Stomach smooth muscle (tissue), 2 donors: ENCODE results near the gene MMP15.

Experiments
- H3K27ac ChIP-seq: one replicate; pipeline ENCODE4 v1.7.0; 2013; ENCODE audit warnings: mild to moderate bottlenecking, low read length, inconsistent platforms
- H3K27me3 ChIP-seq, 2 donors: one replicate each; pipeline ENCODE4 v1.7.0; 2013; ENCODE audit warnings: low read length in 2 of 2; ENCODE audit not compliant: insufficient read depth in 2 of 2, control insufficient read depth in 1 of 2
- H3K36me3 ChIP-seq, 2 donors: one replicate each; pipeline ENCODE4 v1.7.0; 2013; ENCODE audit warnings: low read length in 2 of 2; ENCODE audit not compliant: control insufficient read depth in 2 of 2, insufficient read depth in 2 of 2
- H3K4me1 ChIP-seq: one replicate; pipeline ENCODE4 v1.7.0; 2013; ENCODE audit warnings: low read length; ENCODE audit not compliant: control insufficient read depth, insufficient read depth
- H3K4me3 ChIP-seq, 2 donors: one replicate each; pipeline ENCODE4 v1.7.0; 2013; ENCODE audit warnings: low read length in 2 of 2
- H3K9ac ChIP-seq, 2 donors: one replicate each; pipeline ENCODE4 v1.7.0; 2013; ENCODE audit warnings: low read length in 2 of 2, mild to moderate bottlenecking in 1 of 2
- H3K9me3 ChIP-seq, 2 donors: one replicate each; pipeline ENCODE4 v1.7.0; 2013; ENCODE audit warnings: low read length in 2 of 2; ENCODE audit not compliant: control insufficient read depth in 2 of 2
- donor health status: healthy.
- donor health status: Pancreatic carcinoma.

Gene MMP15

DNA sequence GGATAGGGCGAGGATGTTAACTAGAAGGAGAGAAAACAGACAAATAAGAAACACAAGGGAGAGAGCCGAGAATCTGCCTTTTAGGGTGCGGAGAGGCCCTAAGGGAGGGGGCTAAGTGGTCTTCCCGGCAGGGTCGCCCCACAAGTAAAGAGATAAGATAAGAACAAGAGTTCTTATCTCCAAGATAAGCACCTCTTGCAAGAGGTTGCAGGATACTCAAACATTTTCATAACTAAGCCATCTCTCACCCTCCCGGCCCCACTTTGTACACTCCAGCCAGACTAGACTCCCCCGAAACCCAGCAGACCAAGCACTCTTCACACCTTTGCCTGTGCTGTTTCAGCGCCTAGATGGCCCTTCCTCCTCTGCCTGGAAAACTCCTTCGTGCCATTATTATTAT is 39.4 kb upstream of the MMP15 start:
- H3K4me3 ChIP-seq, result no peak overlapping the region
- H3K9me3 ChIP-seq, result no peaks in the 10 kb centered on the region
- peaks cover 0 to 2% of the 10 kb centered on the region in 2 donors for H3K27me3 ChIP-seq
- H3K4me1 ChIP-seq, result peaks cover 13% of the 10 kb centered on the region
- no peak overlapping the region for H3K9ac ChIP-seq
- no peak overlapping the region for H3K27ac ChIP-seq
- no peaks in the 10 kb centered on the region for H3K36me3 ChIP-seq

DNA sequence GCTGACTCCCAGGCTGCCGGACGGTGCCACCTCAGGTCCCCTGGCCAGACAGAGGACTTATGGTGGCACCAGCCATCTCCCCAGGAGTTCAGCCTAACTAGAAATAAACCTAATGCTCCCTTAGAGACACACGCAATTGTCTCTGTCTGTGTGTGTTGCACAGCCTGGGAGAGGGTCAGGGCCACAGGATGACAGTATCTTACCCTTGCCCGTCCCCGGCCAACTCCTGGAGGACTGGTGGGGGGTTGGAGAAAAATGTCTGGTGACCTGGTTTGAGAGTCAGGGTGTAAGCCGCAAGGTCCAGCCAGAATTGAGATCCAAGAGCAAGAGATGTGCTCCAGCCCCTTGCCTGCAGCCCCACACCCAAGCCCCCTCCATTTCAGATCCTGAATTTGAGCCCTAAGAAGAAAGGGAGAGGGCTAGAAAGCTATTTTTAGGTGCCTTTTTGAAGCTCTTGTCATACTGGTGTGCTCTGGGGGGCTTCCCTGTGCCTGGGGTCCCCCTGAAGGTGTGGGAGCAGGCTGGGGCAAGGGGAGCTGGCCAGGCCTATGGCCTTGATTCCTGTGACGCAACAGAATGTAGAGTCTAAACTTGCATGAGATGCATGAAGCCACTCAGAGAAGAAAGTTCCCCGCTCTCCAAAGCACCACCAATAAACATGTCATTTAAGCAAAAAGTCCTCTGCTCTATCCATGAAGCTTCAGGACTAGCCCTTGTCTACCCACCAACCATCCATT is 37.9 kb upstream of the MMP15 start:
- Histone ChIP-seq H3K27ac (no peak overlapping the region), H3K36me3 (no peaks in the 10 kb centered on the region), H3K4me3 (no peak overlapping the region), H3K4me1 (peaks cover 13% of the 10 kb centered on the region), H3K9me3 (no peaks in the 10 kb centered on the region), H3K27me3 (peaks cover 0 to 2% of the 10 kb centered on the region in 2 donors), H3K9ac (no peak overlapping the region)

- no peak overlapping the region for H3K9ac ChIP-seq
- peaks cover 13% of the 10 kb centered on the region for H3K4me1 ChIP-seq
- H3K4me3 ChIP-seq, result no peak overlapping the region
- no peaks in the 10 kb centered on the region for H3K9me3 ChIP-seq
- peaks cover 0 to 2% of the 10 kb centered on the region in 2 donors for H3K27me3 ChIP-seq
- H3K27ac ChIP-seq, result no peak overlapping the region
- peaks cover 0 to 6% of the 10 kb centered on the region in 2 donors for H3K36me3 ChIP-seq
Observed at GRCh38 chr16:57988929-57989328, 36.6 kb upstream of the MMP15 start.

DNA sequence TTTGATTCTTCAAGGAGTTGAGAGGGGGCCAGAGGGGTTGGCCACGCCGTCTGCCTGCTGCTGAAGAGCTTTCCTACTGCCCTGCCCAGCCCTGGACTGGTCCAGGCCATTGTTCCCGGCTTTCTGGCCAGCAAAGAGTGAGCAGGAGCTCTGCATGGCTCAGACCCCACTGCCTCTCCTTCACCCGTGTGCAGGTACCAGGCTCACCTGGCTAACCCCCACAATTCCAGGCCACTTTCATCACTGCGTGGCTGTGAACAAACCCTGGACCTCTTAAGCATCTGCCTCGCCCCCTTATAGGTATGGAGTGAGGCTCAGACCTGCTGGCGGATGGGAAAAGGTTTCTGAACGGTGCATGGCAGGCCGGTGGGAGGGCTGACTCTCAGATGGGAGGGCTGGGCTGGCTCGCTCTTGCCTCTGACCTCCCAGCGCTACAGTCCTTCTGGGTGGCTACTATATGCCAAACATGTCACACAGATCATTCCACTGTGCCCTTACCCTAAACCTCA is 33.9 kb upstream of the MMP15 start:
- no peaks in the 10 kb centered on the region for H3K27me3 ChIP-seq
- no peaks in the 10 kb centered on the region for H3K4me1 ChIP-seq
- no peak overlapping the region for H3K9ac ChIP-seq

DNA sequence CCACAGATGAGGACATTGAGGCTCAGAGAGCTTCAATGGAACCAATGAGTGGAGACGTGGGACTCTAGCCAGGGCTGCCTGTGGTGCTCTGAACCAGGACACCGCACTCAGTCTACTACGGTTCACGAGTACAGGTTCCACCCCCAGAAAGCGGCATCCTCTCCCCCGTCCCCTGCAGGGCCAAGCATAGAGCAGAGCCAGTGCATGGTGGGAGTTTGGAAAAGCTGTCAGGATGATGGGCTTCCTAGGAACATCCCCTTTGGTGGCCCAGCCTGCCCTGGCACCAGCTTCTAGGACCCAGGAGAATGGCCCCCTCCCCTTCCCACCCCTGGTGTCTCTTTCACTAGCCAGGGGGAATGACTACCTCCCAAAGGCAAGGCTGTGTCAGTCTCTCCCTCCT is 33.5 kb upstream of the MMP15 start:
- no peaks in the 10 kb centered on the region for H3K4me1 ChIP-seq
- H3K27ac ChIP-seq, result no peak overlapping the region
- no peak overlapping the region for H3K9ac ChIP-seq
- H3K27me3 ChIP-seq, result no peaks in the 10 kb centered on the region
- no peaks in the 10 kb centered on the region for H3K9me3 ChIP-seq
- H3K4me3 ChIP-seq, result no peak overlapping the region
- H3K36me3 ChIP-seq, result peaks cover under 1 to 30% of the 10 kb centered on the region in 2 donors

More for the DNA sequence above, 33.9 kb upstream of the MMP15 start:
- Histone ChIP-seq H3K27ac (no peak overlapping the region), H3K4me3 (no peak overlapping the region), H3K36me3 (peaks cover 0 to 25% of the 10 kb centered on the region in 2 donors), H3K9me3 (no peaks in the 10 kb centered on the region)

GRCh38 chr16:57993438-57993837 is 32.1 kb upstream of the MMP15 start:
- peaks cover 2% of the 10 kb centered on the region for H3K4me1 ChIP-seq
- H3K36me3 ChIP-seq, result peaks cover 7 to 38% of the 10 kb centered on the region in 2 donors
- no peak overlapping the region for H3K9ac ChIP-seq
- no peaks in the 10 kb centered on the region for H3K27me3 ChIP-seq
- H3K9me3 ChIP-seq, result no peaks in the 10 kb centered on the region
- H3K4me3 ChIP-seq, result no peak overlapping the region
- no peak overlapping the region for H3K27ac ChIP-seq

- Histone ChIP-seq H3K27ac (no peak overlapping the region), H3K4me3 (no peak overlapping the region), H3K9ac (no peak overlapping the region), H3K27me3 (no peaks in the 10 kb centered on the region), H3K9me3 (no peaks in the 10 kb centered on the region), H3K36me3 (peaks cover 7 to 38% of the 10 kb centered on the region in 2 donors), H3K4me1 (peaks cover 5% of the 10 kb centered on the region)
Observed at GRCh38 chr16:57993897-57994296, 31.7 kb upstream of the MMP15 start.

DNA sequence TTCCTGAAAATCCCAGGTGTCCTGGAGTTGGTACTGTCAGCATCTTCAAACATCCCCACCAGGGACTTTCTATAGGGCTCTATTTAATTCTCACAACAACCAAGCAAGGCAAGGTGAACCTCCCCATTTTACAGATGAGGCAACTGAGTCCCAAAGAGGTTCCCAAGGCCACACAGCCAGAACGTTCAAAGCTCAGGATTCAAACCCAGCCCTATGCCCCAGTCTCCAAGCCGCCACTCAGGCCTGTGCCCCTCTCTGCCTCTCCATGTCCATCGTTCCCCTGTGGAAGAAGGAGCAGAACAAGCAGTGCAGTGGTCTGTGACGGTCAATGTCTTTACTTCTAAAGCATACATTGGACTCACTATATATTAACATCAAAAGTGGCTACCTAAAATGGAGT is 31.2 kb upstream of the MMP15 start:
- H3K4me1 ChIP-seq, result peaks cover 9% of the 10 kb centered on the region

DNA sequence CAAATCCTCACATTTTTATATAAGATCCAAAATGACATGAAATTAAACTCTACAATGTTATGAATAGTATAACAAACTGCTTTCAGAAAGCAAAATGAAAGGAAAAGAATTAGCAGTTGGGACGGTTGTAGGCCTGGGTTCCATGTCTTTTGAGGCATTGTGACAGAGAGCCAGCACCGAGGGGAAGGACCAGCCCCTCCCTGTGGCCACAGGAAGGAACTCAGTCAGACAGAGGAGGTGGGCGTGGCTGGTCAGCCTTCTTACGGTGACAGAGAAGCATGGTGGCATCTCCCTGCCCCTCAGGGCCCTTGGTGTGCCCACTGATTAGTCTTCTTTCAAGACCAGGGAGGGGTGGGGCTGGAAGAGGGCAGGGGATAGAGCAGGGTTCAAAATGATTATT is 30.8 kb upstream of the MMP15 start:
- Histone ChIP-seq H3K9ac (no peak overlapping the region), H3K27ac (no peak overlapping the region), H3K4me1 (peaks cover 14% of the 10 kb centered on the region), H3K36me3 (peaks cover 7 to 38% of the 10 kb centered on the region in 2 donors), H3K27me3 (no peaks in the 10 kb centered on the region), H3K9me3 (no peaks in the 10 kb centered on the region), H3K4me3 (no peak overlapping the region)

More for the DNA sequence above, 31.2 kb upstream of the MMP15 start:
- Histone ChIP-seq H3K36me3 (peaks cover 7 to 38% of the 10 kb centered on the region in 2 donors), H3K9me3 (no peaks in the 10 kb centered on the region), H3K27me3 (no peaks in the 10 kb centered on the region), H3K27ac (no peak overlapping the region), H3K4me3 (no peak overlapping the region), H3K9ac (no peak overlapping the region)

GRCh38 chr16:57995721-57996405 is 29.7 kb upstream of the MMP15 start:
- H3K36me3 ChIP-seq, result peaks cover 7 to 38% of the 10 kb centered on the region in 2 donors
- no peak overlapping the region for H3K27ac ChIP-seq
- no peak overlapping the region for H3K9ac ChIP-seq
- H3K9me3 ChIP-seq, result no peaks in the 10 kb centered on the region
- no peak overlapping the region for H3K4me3 ChIP-seq
- peaks cover 17% of the 10 kb centered on the region for H3K4me1 ChIP-seq
- H3K27me3 ChIP-seq, result no peaks in the 10 kb centered on the region
